K562 (cell line): ENCODE measurements around the gene CRYBG2. TPM values are rescaled to one million over a fixed set of nuclear protein-coding genes. Genes with fewer than 3 reads are reported as not detected.

Experiments used
- CAMTA2 ChIP-seq: fragments of 250-450 bp; sonication (Bioruptor Pico); conservative IDR thresholded peaks from 2 replicates; pipeline ENCODE4 v1.5.1; 2022
- CHD2 ChIP-seq: IDR thresholded peaks from 2 replicates; pipeline ENCODE4 v1.6.1; 2011; ENCODE audit warnings: low read depth, low read length
- COPS2 ChIP-seq: fragments of 450-650 bp; conservative IDR thresholded peaks from 2 replicates; pipeline ENCODE4 v1.6.1; 2016; ENCODE audit warnings: mild to moderate bottlenecking, moderate library complexity
- CXXC5 ChIP-seq: fragments of 250-450 bp; sonication (Bioruptor Pico); IDR thresholded peaks from 2 replicates; pipeline ENCODE4 v1.8.0; 2022; ENCODE audit warnings: inconsistent platforms, mild to moderate bottlenecking, moderate library complexity
- ESRRA ChIP-seq: fragments of 450-650 bp; IDR thresholded peaks from 2 replicates; pipeline ENCODE4 v1.6.1; 2014; ENCODE audit warnings: low read depth, mild to moderate bottlenecking, moderate library complexity, borderline replicate concordance
- EWSR1 ChIP-seq: fragments of 450-650 bp; IDR thresholded peaks from 2 replicates; pipeline ENCODE4 v1.6.1; 2018; ENCODE audit warnings: borderline replicate concordance, mild to moderate bottlenecking, low read depth, moderate library complexity; ENCODE audit not compliant: partially characterized antibody
- GATAD2A ChIP-seq: fragments of 450-650 bp; IDR thresholded peaks from 2 replicates; pipeline ENCODE4 v1.6.1; 2017
- ILF3 ChIP-seq: fragments of 450-650 bp; IDR thresholded peaks from 2 replicates; pipeline ENCODE4 v1.6.1; 2018; ENCODE audit warnings: antibody characterized with exemption, mild to moderate bottlenecking, moderate library complexity, borderline replicate concordance
- JUNB ChIP-seq: fragments of 450-650 bp; formaldehyde crosslinking; conservative IDR thresholded peaks from 2 replicates; pipeline ENCODE4 v1.4.0; 2020; ENCODE audit warnings: mild to moderate bottlenecking
- KLF1 ChIP-seq: fragments of 450-650 bp; IDR thresholded peaks from 2 replicates; pipeline ENCODE4 v1.6.1; 2016; ENCODE audit warnings: missing genetic modification characterization, missing compliant biosample characterization
- MAZ ChIP-seq, 2 experiments: fragments of 450-650 bp in 1 of 2; sonication (generic) in 1 of 2; formaldehyde crosslinking; IDR thresholded peaks in 1 of 2; conservative IDR thresholded peaks in 1 of 2; 2 replicates each; pipeline versions ENCODE4 v1.4.0 to v1.5.0; 2020; ENCODE audit warnings: mild to moderate bottlenecking in 1 of 2, missing genetic modification reagents in 1 of 2
- MCM2 ChIP-seq: fragments of 450-650 bp; IDR thresholded peaks from 2 replicates; pipeline ENCODE4 v1.6.1; 2017; ENCODE audit warnings: low read depth, mild to moderate bottlenecking
- MECOM ChIP-seq: fragments of 250-450 bp; sonication (Bioruptor Pico); IDR thresholded peaks from 2 replicates; pipeline ENCODE4 v1.8.0; 2022; ENCODE audit warnings: inconsistent platforms
- MIER1 ChIP-seq: fragments of 450-650 bp; IDR thresholded peaks from 2 replicates; pipeline ENCODE4 v1.6.1; 2016; ENCODE audit warnings: antibody characterized with exemption, mild to moderate bottlenecking, low read depth
- MYNN ChIP-seq, 2 experiments: sonication (generic); formaldehyde crosslinking in 1 of 2; IDR thresholded peaks; 2 replicates each; pipeline versions ENCODE4 v1.5.0 to v1.6.1; 2016 to 2020; ENCODE audit warnings: antibody characterized with exemption in 1 of 2, missing genetic modification reagents in 1 of 2
- PCBP2 ChIP-seq: fragments of 200-400 bp; formaldehyde crosslinking; IDR thresholded peaks from 2 replicates; pipeline ENCODE4 v1.6.1; 2018; ENCODE audit warnings: low read length, low read depth, mild to moderate bottlenecking, moderate library complexity; ENCODE audit not compliant: poor library complexity, severe bottlenecking
- POLR3G ChIP-seq: IDR thresholded peaks from 2 replicates; pipeline ENCODE4 v1.6.1; 2011; ENCODE audit not compliant: insufficient read length, insufficient replicate concordance; ENCODE audit errors: extremely low read depth
- PRMT5 ChIP-seq: sonication (generic); formaldehyde crosslinking; IDR thresholded peaks from 2 replicates; pipeline ENCODE4 v1.5.0; 2020; ENCODE audit warnings: missing genetic modification reagents
- SIN3B ChIP-seq: fragments of 450-650 bp; IDR thresholded peaks from 2 replicates; pipeline ENCODE4 v1.6.1; 2017; ENCODE audit warnings: low read depth, mild to moderate bottlenecking, moderate library complexity
- TAL1 ChIP-seq: fragments of 450-650 bp; IDR thresholded peaks from 2 replicates; pipeline ENCODE4 v1.6.1; 2016; ENCODE audit warnings: mild to moderate bottlenecking
- ZNF121 ChIP-seq: sonication (generic); formaldehyde crosslinking; conservative IDR thresholded peaks from 2 replicates; pipeline ENCODE4 v1.8.0; 2022; ENCODE audit warnings: missing genetic modification reagents
- ZNF174 ChIP-seq: fragments of 250-450 bp; sonication (Bioruptor Pico); IDR thresholded peaks from 2 replicates; pipeline ENCODE4 v1.4.0; 2020; ENCODE audit warnings: mild to moderate bottlenecking
- ZNF280A ChIP-seq: fragments of 450-650 bp; IDR thresholded peaks from 2 replicates; pipeline ENCODE4 v1.6.1; 2018; ENCODE audit warnings: mild to moderate bottlenecking, low read depth; ENCODE audit not compliant: partially characterized antibody
- ZNF668 ChIP-seq: fragments of 250-450 bp; sonication (Bioruptor Pico); IDR thresholded peaks from 2 replicates; pipeline ENCODE4 v1.8.0; 2022; ENCODE audit warnings: mild to moderate bottlenecking, inconsistent platforms
- ZNF717 ChIP-seq: fragments of 250-450 bp; sonication (Bioruptor Pico); IDR thresholded peaks from 2 replicates; pipeline ENCODE4 v1.5.0; 2021
- ZNF785 ChIP-seq: fragments of 250-450 bp; sonication (Bioruptor Pico); IDR thresholded peaks from 2 replicates; pipeline ENCODE4 v1.4.0; 2020; ENCODE audit warnings: mild to moderate bottlenecking
- polyA plus RNA-seq, 8 experiments: library from polyadenylated mRNA; depleted of rRNA in 4 of 8; stranded (reverse) in 5 of 8; unstranded in 3 of 8; fragments of >200 nt; fragmentation: Nextera tagmentation in 2 of 8; fragmentation: Illumina TruSeq in 1 of 8; extraction: Ambion mirVana in 2 of 8; extraction: Trizol in 1 of 8; gene quantifications; 2 replicates each; pipeline versions ENCODE4 v1.2.1 to v1.2.3, GENCODE V29; 2011 to 2014; ENCODE audit warnings: inconsistent platforms in 1 of 8, missing spikeins in 1 of 8
- total RNA-seq, 7 experiments: library from RNA; depleted of rRNA in 6 of 7; stranded (reverse); fragments of >200 nt in 6 of 7; fragmentation: Illumina TruSeq in 2 of 7; extraction: Trizol in 2 of 7; gene quantifications; 2 replicates each; pipeline versions ENCODE4 v1.2.1 to v1.2.3, GENCODE V29; 2011 to 2021; ENCODE audit warnings: low replicate concordance in 1 of 7

The CRYBG2 gene
- total and polyA plus RNA-seq, 9 of the 15 experiments (the other 6 are each of a cell fraction or from before 2014, with no cell fraction given): 0.39 to 8.5 (median 3.7) TPM

- TF ChIP-seq MAZ (CRISPR knock-in tag; conservative IDR thresholded peaks at IDR 0.05 in 1 of 2, IDR thresholded peaks at IDR 0.05 in 1 of 2): peak; percentile 82 to 86
- TF ChIP-seq KLF1 (tag): no peak
- TF ChIP-seq PCBP2: no peak
- no peak for TF ChIP-seq CAMTA2 (CRISPR knock-in tag)
- TF ChIP-seq GATAD2A: 0 out of 2 replicates have a peak, but pooled peaks have one; percentile 42
- TF ChIP-seq CXXC5: peak; percentile 31; the same call in 1 of the 2 replicates
- no peak for TF ChIP-seq MCM2
- TF ChIP-seq ZNF785 (CRISPR knock-in tag): no peak
- no peak for TF ChIP-seq ILF3
- TF ChIP-seq PRMT5 (CRISPR knock-in tag): no peak
- TF ChIP-seq CHD2: peak; percentile 81
- no peak for TF ChIP-seq TAL1
- no peak for TF ChIP-seq ZNF717 (CRISPR knock-in tag)
- TF ChIP-seq MECOM (CRISPR knock-in tag): no peak
- no peak for TF ChIP-seq ZNF668 (CRISPR knock-in tag)
- no peak for TF ChIP-seq SIN3B
- TF ChIP-seq ZNF121 (CRISPR knock-in tag): no peak
- TF ChIP-seq ZNF280A: no peak
- TF ChIP-seq EWSR1: no peak
- TF ChIP-seq POLR3G: no peak
- no peak for TF ChIP-seq MIER1
- TF ChIP-seq MYNN (IDR thresholded peaks at IDR 0.05): peak; percentile 65; the same call in 1 of the 2 replicates
- no peak for TF ChIP-seq MYNN (CRISPR knock-in tag; IDR thresholded peaks at IDR 0.05)
- no peak for TF ChIP-seq JUNB
- no peak for TF ChIP-seq ZNF174 (CRISPR knock-in tag)
- TF ChIP-seq COPS2: no peak
- TF ChIP-seq ESRRA: 0 out of 2 replicates have a peak, but pooled peaks have one; percentile 14
Observed at GRCh38 chr1:26321315-26322041, 32.5 kb downstream of the CRYBG2 start (continued).
